ENCODE measurements around the gene ELF5. TPM values are rescaled to one million over a fixed set of nuclear protein-coding genes. Genes with fewer than 3 reads are reported as not detected.
A peak's percentile ranks its signal among the peaks of the same experiment; 100 is the strongest.

ELF5 gene
- total RNA-seq, 1 experiment from 2014 or later = not detected

GRCh38 chr11:34522188-34522587, 8.6 kb upstream of the ELF5 start:
- DNase-seq (ENCODE audit: low spot score) = no peak

DNA sequence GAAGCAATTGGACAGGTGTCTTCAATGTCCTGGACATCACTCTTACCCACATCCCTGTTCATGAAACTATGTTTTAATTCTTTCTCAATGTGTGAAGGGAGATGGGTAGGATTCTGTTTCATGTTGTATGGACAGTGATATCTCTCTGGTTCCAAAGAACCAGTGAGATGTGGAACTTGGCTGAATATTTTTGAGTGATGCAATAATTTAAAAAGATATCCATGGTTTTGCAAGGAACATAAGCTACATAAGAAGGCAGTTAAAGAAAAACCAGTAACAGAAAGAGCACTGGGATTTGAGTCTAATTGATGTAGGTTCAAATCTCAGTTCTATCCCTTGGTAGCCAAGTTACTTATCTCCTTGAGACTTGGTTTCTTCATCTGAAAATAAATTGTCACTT, 7.7 kb upstream of the ELF5 start:
- DNase-seq (ENCODE audit: low spot score) = no peak

DNA sequence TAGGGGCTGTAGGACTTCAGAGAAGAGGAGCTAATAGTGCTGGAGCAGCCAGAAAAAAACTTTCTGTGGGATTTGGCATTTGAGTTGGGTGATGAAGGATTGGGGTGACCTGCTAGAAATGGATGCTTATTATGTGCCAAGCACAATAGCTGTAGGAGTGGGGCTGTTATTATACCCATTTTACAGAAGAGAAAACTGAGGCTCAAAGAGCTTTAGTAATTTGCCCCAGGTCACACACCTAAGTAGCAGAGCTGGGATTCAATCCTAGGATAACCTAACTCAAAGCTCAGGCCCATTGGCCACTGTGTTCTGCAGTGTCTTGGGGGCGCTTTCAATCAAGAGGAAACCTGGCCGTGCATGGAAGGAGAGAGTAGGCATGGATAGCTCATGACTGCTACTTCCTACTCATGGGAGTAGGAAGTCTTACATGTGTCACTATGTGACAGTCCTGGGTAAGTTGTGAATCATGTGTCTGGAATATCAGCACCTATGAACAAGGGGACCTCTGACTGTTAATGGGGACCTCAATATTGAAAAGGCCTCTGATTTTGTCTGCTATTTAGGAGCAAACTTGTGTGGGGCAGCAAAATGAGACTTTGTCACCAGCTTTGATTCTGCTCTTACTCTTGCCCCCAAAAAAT, 6.1 kb upstream of the ELF5 start:
- DNase-seq (ENCODE audit: low spot score) = no peak

GRCh38 chr11:34516247-34517040, 2.9 kb upstream of the ELF5 start:
- DNase-seq (ENCODE audit: low spot score) = no peak

GRCh38 chr11:34514597-34514996, 1.0 kb upstream of the ELF5 start:
- no peak for DNase-seq (ENCODE audit: low spot score)

DNA sequence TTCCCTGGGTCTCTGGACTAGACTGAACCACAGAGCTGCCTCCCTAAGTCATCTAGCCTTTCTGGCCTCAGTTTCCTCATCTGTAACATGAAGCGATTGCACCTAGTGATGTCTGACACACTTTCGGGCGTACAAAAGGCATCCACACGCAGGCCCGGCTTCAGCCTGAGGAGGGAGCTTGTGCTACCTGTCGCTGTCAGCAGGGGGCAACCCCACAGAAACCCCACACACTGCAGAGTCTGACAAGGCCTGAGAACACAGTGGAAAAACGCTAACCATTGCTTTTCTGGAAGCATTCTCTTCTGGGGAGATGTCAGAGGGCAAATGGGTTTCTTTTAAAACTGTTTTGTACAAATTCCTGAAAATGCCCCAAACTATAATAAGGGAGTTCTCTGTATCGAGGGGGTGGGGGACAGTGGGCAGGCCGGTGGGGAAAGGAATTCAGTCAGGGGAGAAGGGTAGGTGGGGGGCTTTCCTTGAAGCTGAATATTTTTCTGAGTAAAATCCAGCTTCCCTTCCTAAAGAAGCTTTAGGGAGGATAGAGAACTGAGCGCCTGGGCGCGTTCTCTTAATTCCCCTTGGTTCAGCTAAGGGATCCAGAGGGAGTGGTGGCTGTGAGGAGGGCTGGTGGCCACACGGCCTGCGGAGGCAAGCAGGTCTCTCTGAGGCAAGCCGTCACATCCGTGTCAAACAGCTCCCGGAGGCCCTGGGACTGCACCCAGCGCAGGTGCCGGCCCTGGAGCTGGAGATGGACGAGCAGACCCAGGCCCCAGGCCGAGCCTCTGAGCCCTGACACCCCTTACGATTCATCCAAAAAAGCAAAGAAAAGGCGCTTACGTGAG, 533 bp downstream of the ELF5 start:
- DNase-seq (ENCODE audit: low spot score) = peak; percentile 34

- DNase-seq (ENCODE audit: low spot score) = no peak
Measured at GRCh38 chr11:34510673-34511072, 2.9 kb downstream of the ELF5 start.

DNA sequence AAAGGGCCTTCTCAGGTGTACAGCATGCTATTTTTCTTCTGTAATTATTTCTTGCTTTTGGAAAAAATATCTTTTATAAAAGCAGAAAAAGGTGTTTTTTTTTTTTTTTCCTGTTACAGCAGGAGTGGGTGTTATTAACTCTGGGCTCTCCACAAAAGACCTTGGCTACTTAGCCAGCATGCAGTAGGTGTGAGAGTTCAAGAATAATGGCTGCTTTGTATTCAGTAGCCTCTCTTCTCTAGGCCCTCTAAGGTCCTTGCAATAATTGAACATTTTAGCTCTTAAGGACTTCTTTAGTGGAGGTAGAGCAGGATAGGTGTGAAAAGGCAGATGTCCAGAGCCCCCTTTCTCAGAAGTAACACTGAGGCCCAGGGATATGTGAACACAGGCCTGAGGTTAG, 3.4 kb downstream of the ELF5 start:
- no peak for DNase-seq (ENCODE audit: low spot score)

DNA sequence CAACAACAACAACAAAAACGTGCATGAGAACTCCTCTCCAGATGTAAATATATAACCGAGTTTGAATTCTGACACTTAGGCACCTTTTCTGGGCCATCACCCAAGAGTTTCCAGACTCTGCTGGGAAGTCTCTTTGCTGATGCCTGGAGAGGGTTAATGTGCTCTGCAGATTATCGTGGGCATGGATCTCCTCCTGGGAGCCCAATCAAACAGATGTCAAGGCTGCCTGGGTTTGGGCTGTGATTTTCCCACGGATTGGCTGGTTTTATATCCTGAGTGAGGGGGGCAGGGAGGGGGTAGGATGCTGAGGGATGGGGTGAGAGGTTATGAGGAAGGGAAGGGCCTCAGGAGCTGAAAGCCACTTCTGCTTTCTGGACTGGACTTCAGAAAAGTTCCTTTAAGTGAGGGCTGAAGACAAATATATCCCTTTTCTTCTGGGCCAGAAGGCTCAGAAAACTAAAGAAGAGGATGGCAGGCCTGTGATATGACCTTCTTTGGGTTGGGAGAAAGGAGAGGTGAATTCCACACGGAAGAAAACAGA, 4.2 kb downstream of the ELF5 start:
- no peak for DNase-seq (ENCODE audit: low spot score)

GRCh38 chr11:34508524-34508923, 5.1 kb downstream of the ELF5 start:
- no peak for DNase-seq (ENCODE audit: low spot score)

DNA sequence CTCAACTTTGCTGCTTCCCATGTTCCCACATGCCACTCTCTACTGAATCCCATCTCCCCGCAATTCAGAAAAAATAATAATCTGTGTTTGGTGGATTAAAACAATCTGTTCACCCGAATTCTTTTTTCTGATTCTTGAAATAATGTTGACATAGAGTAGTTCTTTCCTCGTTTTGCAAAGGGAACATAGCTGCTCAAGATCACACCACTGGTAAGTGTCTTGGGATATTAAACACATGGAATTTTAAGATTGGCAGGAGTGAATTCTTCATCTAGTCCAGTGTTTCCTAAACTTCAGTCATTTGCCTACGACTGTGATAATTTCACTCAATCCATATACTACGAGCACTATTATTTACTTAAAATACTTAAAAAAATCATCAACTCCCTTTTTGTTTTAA, 6.0 kb downstream of the ELF5 start:
- DNase-seq (ENCODE audit: low spot score) = no peak

DNA sequence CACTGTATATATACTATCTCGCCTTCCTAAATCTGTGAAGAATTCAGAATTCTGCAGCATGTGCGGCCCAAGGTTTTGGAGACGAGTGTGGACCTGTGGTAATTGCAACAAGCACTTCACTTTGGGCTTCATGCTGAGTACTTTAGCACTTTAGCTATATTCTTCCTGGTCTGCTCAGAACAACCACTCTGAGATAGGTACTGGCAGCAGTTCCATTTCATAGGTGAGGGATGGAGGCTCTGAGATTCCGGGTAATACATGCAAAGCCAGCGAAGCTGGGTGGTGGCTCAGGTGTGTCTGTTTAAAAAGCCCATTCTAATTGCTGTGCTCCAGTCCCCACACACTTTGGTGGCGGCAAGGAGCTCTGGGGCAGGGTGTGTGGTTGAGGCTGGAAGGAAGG, 6.4 kb downstream of the ELF5 start:
- no peak for DNase-seq (ENCODE audit: low spot score)

GRCh38 chr11:34505874-34506273, 7.7 kb downstream of the ELF5 start:
- no peak for DNase-seq (ENCODE audit: low spot score)

GRCh38 chr11:34502949-34503348, 10.6 kb downstream of the ELF5 start:
- no peak for DNase-seq (ENCODE audit: low spot score)

- DNase-seq (ENCODE audit: low spot score) = no peak
Measured at GRCh38 chr11:34501949-34502348, 11.6 kb downstream of the ELF5 start.

- DNase-seq (ENCODE audit: low spot score) = peak; percentile 25
Measured at GRCh38 chr11:34501500-34501899, 12.1 kb downstream of the ELF5 start.

GRCh38 chr11:34499719-34500500, 13.7 kb downstream of the ELF5 start:
- DNase-seq (ENCODE audit: low spot score) = no peak

- DNase-seq (ENCODE audit: low spot score) = peak; percentile 22
Measured at GRCh38 chr11:34495724-34496377, 17.7 kb downstream of the ELF5 start.

- no peak for DNase-seq (ENCODE audit: low spot score)
Measured at GRCh38 chr11:34495239-34495723, 18.3 kb downstream of the ELF5 start.

DNA sequence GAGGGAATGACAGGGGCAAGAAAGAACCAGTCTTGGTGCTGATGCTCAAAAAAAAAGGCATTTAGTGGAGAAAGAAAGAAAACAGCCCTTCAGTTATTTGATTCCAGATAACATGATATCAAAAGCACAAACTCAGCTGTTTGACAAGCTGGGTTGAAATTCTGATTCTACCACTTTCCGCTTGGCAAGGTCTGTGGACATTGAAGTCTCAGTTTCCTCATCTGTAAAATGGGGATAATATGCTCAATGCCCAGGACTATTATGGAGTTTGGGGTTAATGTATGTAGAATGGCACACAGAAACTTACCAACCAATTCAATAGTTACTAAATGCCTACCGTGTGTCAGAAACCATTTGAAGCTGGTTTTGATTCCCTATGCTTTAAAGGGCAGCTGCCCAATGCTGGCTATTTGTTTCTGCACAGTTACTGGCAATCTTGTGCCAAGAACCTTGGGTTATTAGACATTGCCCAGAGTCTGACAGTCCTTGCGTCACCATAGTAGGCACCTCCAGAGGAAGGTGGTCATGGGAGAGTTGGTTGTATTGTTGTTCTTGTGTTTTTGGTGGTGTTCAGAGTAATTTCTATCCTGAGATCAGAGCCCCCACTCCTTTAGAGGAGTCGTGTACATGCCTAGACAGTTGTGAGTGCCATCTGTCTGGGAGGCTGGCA, 19.5 kb downstream of the ELF5 start:
- DNase-seq (ENCODE audit: low spot score) = no peak
